GM21723 (cell line): ENCODE measurements around the gene ASIC2.

Experiments
- ATAC-seq: cut with Tn5 transposase; IDR thresholded peaks from one replicate; pipeline ENCODE4 v1.9.1; 2021; ENCODE audit warnings: mild to moderate bottlenecking, moderate library complexity; ENCODE audit not compliant: unreplicated experiment

ASIC2 gene

GRCh38 chr17:33033176-33033575 is 259.9 kb downstream of the ASIC2 start:
- ATAC-seq: no peak

GRCh38 chr17:33028778-33029177 is 264.3 kb downstream of the ASIC2 start:
- ATAC-seq: no peak

GRCh38 chr17:33028061-33028460 is 265.0 kb downstream of the ASIC2 start:
- ATAC-seq: no peak

- ATAC-seq: no peak
Measured at GRCh38 chr17:33024688-33025486, 268.2 kb downstream of the ASIC2 start.

GRCh38 chr17:33023790-33024189 is 269.3 kb downstream of the ASIC2 start:
- ATAC-seq: no peak

- ATAC-seq: no peak
Measured at GRCh38 chr17:33021731-33022408, 271.2 kb downstream of the ASIC2 start.

- ATAC-seq: no peak
Measured at GRCh38 chr17:33019161-33019890, 273.8 kb downstream of the ASIC2 start.

- ATAC-seq: no peak
Measured at GRCh38 chr17:33017366-33017765, 275.7 kb downstream of the ASIC2 start.

GRCh38 chr17:33016920-33017319 is 276.2 kb downstream of the ASIC2 start:
- no peak for ATAC-seq

- no peak for ATAC-seq
Measured at GRCh38 chr17:33015716-33016346, 277.3 kb downstream of the ASIC2 start.

GRCh38 chr17:33014751-33015150 is 278.3 kb downstream of the ASIC2 start:
- ATAC-seq: no peak

- ATAC-seq: no peak
Measured at GRCh38 chr17:33013596-33014375, 279.3 kb downstream of the ASIC2 start.

GRCh38 chr17:33012522-33013033 is 280.5 kb downstream of the ASIC2 start:
- ATAC-seq: no peak

GRCh38 chr17:33009636-33010035 is 283.5 kb downstream of the ASIC2 start:
- no peak for ATAC-seq

- no peak for ATAC-seq
Measured at GRCh38 chr17:33007186-33007585, 285.9 kb downstream of the ASIC2 start.

- no peak for ATAC-seq
Measured at GRCh38 chr17:33002246-33002645, 290.8 kb downstream of the ASIC2 start.

- ATAC-seq: no peak
Measured at GRCh38 chr17:32998887-32999228, 294.2 kb downstream of the ASIC2 start.

- no peak for ATAC-seq
Measured at GRCh38 chr17:32998111-32998886, 294.8 kb downstream of the ASIC2 start.

- ATAC-seq: no peak
Measured at GRCh38 chr17:32995416-32996045, 297.6 kb downstream of the ASIC2 start.
